ENCODE measurements around the gene TSSK1B.
"Not testable (repeated sequence)": the region's sequence is repeated elsewhere in the genome, so short reads cannot be mapped to it uniquely, and the experiment has no call there.

Gene TSSK1B

GRCh38 chr5:113397986-113398385 lies 36.8 kb downstream of the TSSK1B start:
- DNase-seq (ENCODE audit: low read depth in 2 of 2) = not testable (repeated sequence)

DNA sequence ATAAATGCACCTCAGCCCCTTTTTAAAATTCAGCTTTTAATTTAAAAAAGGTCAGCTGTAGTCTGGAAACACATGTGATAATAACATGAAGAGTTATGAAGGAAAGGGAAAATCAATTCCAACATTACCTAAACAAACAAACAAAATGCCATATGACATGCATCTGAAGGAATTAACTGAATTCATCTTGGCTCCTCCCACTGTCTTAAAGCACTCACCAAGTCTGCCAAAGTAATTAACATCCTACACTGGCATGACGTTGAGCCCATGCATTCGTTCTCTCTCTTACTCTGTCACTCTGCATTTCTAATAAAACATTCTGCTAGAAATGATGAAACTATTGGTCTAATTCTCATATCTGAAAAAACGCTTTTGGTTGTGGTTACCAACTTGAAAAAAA lies 37.7 kb downstream of the TSSK1B start:
- no peak for DNase-seq (ENCODE audit: low read depth in 2 of 2)

DNA sequence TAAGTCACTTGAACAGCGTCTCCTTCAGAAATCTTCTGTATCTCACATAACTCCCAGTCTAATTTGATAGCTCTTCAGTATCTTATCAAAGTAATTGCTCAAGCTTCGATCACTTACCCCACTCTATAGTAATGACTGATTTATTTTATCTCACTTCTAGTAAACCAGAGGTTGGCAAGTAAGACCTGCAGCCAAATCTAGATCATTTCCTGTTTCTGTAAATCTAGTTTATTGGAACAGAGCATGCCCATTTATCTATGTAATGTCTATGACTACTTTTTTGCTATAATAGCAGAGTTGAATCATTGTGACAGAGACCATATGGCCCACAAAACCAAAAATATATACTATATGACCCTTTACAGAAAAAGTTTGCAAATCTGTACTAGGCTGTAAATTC lies 40.1 kb downstream of the TSSK1B start:
- no peak for DNase-seq (ENCODE audit: low read depth in 2 of 2)

GRCh38 chr5:113390224-113390623 lies 44.6 kb downstream of the TSSK1B start:
- DNase-seq (ENCODE audit: low read depth in 2 of 2) = no peak

- DNase-seq (ENCODE audit: low read depth in 2 of 2) = no peak
These were observed 45.7 kb downstream of the TSSK1B start for GRCh38 chr5:113389116-113389515.

- no peak for DNase-seq (ENCODE audit: low read depth in 2 of 2)
These were observed 46.9 kb downstream of the TSSK1B start for GRCh38 chr5:113387844-113388243.

GRCh38 chr5:113384782-113385285 lies 50.0 kb downstream of the TSSK1B start:
- no peak for DNase-seq (ENCODE audit: low read depth in 2 of 2)

GRCh38 chr5:113382731-113383130 lies 52.1 kb downstream of the TSSK1B start:
- no peak for DNase-seq (ENCODE audit: low read depth in 2 of 2)
